Measurements from ENCODE around the gene DRAM2. TPM values are rescaled to one million over a fixed set of nuclear protein-coding genes. Genes with fewer than 3 reads are reported as not detected.

The DRAM2 gene
- total and polyA plus RNA-seq, 2 donors: 63.7 to 77.5 TPM

- Histone ChIP-seq H3K4me1 (ENCODE audit: control insufficient read depth in 2 of 2, insufficient read depth in 2 of 2, low read length in 2 of 2) (no peaks in the 10 kb centered on the region), H3K27ac (ENCODE audit: low read depth in 1 of 2, low read length in 1 of 2) (no peak overlapping the region), H3K9me3 (ENCODE audit: control insufficient read depth in 2 of 2, insufficient read depth in 1 of 2, low read length in 1 of 2) (no peaks in the 10 kb centered on the region), H3K4me3 (ENCODE audit: low read length in 2 of 2) (no peak overlapping the region), H3K36me3 (ENCODE audit: control insufficient read depth in 2 of 2, insufficient read depth in 2 of 2, low read length in 1 of 2) (peaks cover 8 to 47% of the 10 kb centered on the region in 2 donors), H3K27me3 (ENCODE audit: control insufficient read depth in 2 of 2, insufficient read depth in 1 of 2, low read length in 1 of 2) (no peaks in the 10 kb centered on the region)
- no peak for DNase-seq (ENCODE audit: low read depth in 6 of 9, low spot score in 9 of 9)
These were observed 32.6 kb upstream of the DRAM2 start for GRCh38 chr1:111172463-111172862.

GRCh38 chr1:111164151-111164550 lies 24.3 kb upstream of the DRAM2 start:
- no peak overlapping the region for H3K27ac ChIP-seq (ENCODE audit: low read depth in 1 of 2, low read length in 1 of 2)
- no peak overlapping the region for H3K4me3 ChIP-seq (ENCODE audit: low read length in 2 of 2)
- WGBS: 94% methylated on average over 2 of the region's 2 CpGs
- peaks cover 13 to 36% of the 10 kb centered on the region in 2 donors for H3K36me3 ChIP-seq (ENCODE audit: control insufficient read depth in 2 of 2, insufficient read depth in 2 of 2, low read length in 1 of 2)
- no peaks in the 10 kb centered on the region for H3K9me3 ChIP-seq (ENCODE audit: control insufficient read depth in 2 of 2, insufficient read depth in 1 of 2, low read length in 1 of 2)
- DNase-seq (ENCODE audit: low read depth in 6 of 9, low spot score in 9 of 9): no peak
- no peaks in the 10 kb centered on the region for H3K27me3 ChIP-seq (ENCODE audit: control insufficient read depth in 2 of 2, insufficient read depth in 1 of 2, low read length in 1 of 2)
- H3K4me1 ChIP-seq (ENCODE audit: control insufficient read depth in 2 of 2, insufficient read depth in 2 of 2, low read length in 2 of 2): no peaks in the 10 kb centered on the region

GRCh38 chr1:111163363-111163762 lies 23.5 kb upstream of the DRAM2 start:
- H3K9me3 ChIP-seq (ENCODE audit: control insufficient read depth in 2 of 2, insufficient read depth in 1 of 2, low read length in 1 of 2): no peaks in the 10 kb centered on the region
- no peaks in the 10 kb centered on the region for H3K27me3 ChIP-seq (ENCODE audit: control insufficient read depth in 2 of 2, insufficient read depth in 1 of 2, low read length in 1 of 2)
- 98% methylated on average over 4 of the region's 4 CpGs for WGBS
- H3K4me3 ChIP-seq (ENCODE audit: low read length in 2 of 2): no peak overlapping the region
- H3K4me1 ChIP-seq (ENCODE audit: control insufficient read depth in 2 of 2, insufficient read depth in 2 of 2, low read length in 2 of 2): no peaks in the 10 kb centered on the region
- no peak for DNase-seq (ENCODE audit: low read depth in 6 of 9, low spot score in 9 of 9)
- H3K36me3 ChIP-seq (ENCODE audit: control insufficient read depth in 2 of 2, insufficient read depth in 2 of 2, low read length in 1 of 2): peaks cover 13 to 32% of the 10 kb centered on the region in 2 donors
- H3K27ac ChIP-seq (ENCODE audit: low read depth in 1 of 2, low read length in 1 of 2): no peak overlapping the region

- Histone ChIP-seq H3K27ac (ENCODE audit: low read depth in 1 of 2, low read length in 1 of 2) (no peak overlapping the region), H3K36me3 (ENCODE audit: control insufficient read depth in 2 of 2, insufficient read depth in 2 of 2, low read length in 1 of 2) (peaks cover 11 to 26% of the 10 kb centered on the region in 2 donors), H3K9me3 (ENCODE audit: control insufficient read depth in 2 of 2, insufficient read depth in 1 of 2, low read length in 1 of 2) (no peaks in the 10 kb centered on the region), H3K27me3 (ENCODE audit: control insufficient read depth in 2 of 2, insufficient read depth in 1 of 2, low read length in 1 of 2) (no peaks in the 10 kb centered on the region), H3K4me1 (ENCODE audit: control insufficient read depth in 2 of 2, insufficient read depth in 2 of 2, low read length in 2 of 2) (no peaks in the 10 kb centered on the region), H3K4me3 (ENCODE audit: low read length in 2 of 2) (no peak overlapping the region)
- WGBS: 96% methylated on average over 2 of the region's 2 CpGs
- DNase-seq (ENCODE audit: low read depth in 6 of 9, low spot score in 9 of 9): no peak
These were observed 22.6 kb upstream of the DRAM2 start for GRCh38 chr1:111162488-111162880.

GRCh38 chr1:111161843-111162487 lies 22.1 kb upstream of the DRAM2 start:
- H3K4me1 ChIP-seq (ENCODE audit: control insufficient read depth in 2 of 2, insufficient read depth in 2 of 2, low read length in 2 of 2): no peaks in the 10 kb centered on the region
- 90% methylated on average over 1 of the region's 1 CpG for WGBS
- H3K4me3 ChIP-seq (ENCODE audit: low read length in 2 of 2): no peak overlapping the region
- H3K27ac ChIP-seq (ENCODE audit: low read depth in 1 of 2, low read length in 1 of 2): no peak overlapping the region
- peaks cover 11 to 30% of the 10 kb centered on the region in 2 donors for H3K36me3 ChIP-seq (ENCODE audit: control insufficient read depth in 2 of 2, insufficient read depth in 2 of 2, low read length in 1 of 2)
- H3K9me3 ChIP-seq (ENCODE audit: control insufficient read depth in 2 of 2, insufficient read depth in 1 of 2, low read length in 1 of 2): no peaks in the 10 kb centered on the region
- H3K27me3 ChIP-seq (ENCODE audit: control insufficient read depth in 2 of 2, insufficient read depth in 1 of 2, low read length in 1 of 2): no peaks in the 10 kb centered on the region
- no peak for DNase-seq (ENCODE audit: low read depth in 6 of 9, low spot score in 9 of 9)

- Histone ChIP-seq H3K4me3 (ENCODE audit: low read length in 2 of 2) (no peak overlapping the region), H3K4me1 (ENCODE audit: control insufficient read depth in 2 of 2, insufficient read depth in 2 of 2, low read length in 2 of 2) (no peaks in the 10 kb centered on the region), H3K27ac (ENCODE audit: low read depth in 1 of 2, low read length in 1 of 2) (no peak overlapping the region), H3K36me3 (ENCODE audit: control insufficient read depth in 2 of 2, insufficient read depth in 2 of 2, low read length in 1 of 2) (peaks cover 8 to 40% of the 10 kb centered on the region in 2 donors), H3K27me3 (ENCODE audit: control insufficient read depth in 2 of 2, insufficient read depth in 1 of 2, low read length in 1 of 2) (no peaks in the 10 kb centered on the region), H3K9me3 (ENCODE audit: control insufficient read depth in 2 of 2, insufficient read depth in 1 of 2, low read length in 1 of 2) (no peaks in the 10 kb centered on the region)
- no peak for DNase-seq (ENCODE audit: low read depth in 6 of 9, low spot score in 9 of 9)
- WGBS: 99% methylated on average over 2 of the region's 2 CpGs
These were observed 17.5 kb upstream of the DRAM2 start for GRCh38 chr1:111157431-111157830.

- DNase-seq (ENCODE audit: low read depth in 6 of 9, low spot score in 9 of 9): no peak
- Histone ChIP-seq H3K27ac (ENCODE audit: low read depth in 1 of 2, low read length in 1 of 2) (no peak overlapping the region), H3K4me3 (ENCODE audit: low read length in 2 of 2) (no peak overlapping the region), H3K4me1 (ENCODE audit: control insufficient read depth in 2 of 2, insufficient read depth in 2 of 2, low read length in 2 of 2) (no peaks in the 10 kb centered on the region), H3K9me3 (ENCODE audit: control insufficient read depth in 2 of 2, insufficient read depth in 1 of 2, low read length in 1 of 2) (no peaks in the 10 kb centered on the region), H3K27me3 (ENCODE audit: control insufficient read depth in 2 of 2, insufficient read depth in 1 of 2, low read length in 1 of 2) (no peaks in the 10 kb centered on the region), H3K36me3 (ENCODE audit: control insufficient read depth in 2 of 2, insufficient read depth in 2 of 2, low read length in 1 of 2) (peaks cover 10 to 49% of the 10 kb centered on the region in 2 donors)
- 97% methylated on average over 5 of the region's 5 CpGs for WGBS
These were observed 14.4 kb upstream of the DRAM2 start for GRCh38 chr1:111154021-111154999.

- DNase-seq (ENCODE audit: low read depth in 6 of 9, low spot score in 9 of 9): no peak
- Histone ChIP-seq H3K27ac (ENCODE audit: low read depth in 1 of 2, low read length in 1 of 2) (no peak overlapping the region), H3K36me3 (ENCODE audit: control insufficient read depth in 2 of 2, insufficient read depth in 2 of 2, low read length in 1 of 2) (peaks cover 12 to 64% of the 10 kb centered on the region in 2 donors), H3K27me3 (ENCODE audit: control insufficient read depth in 2 of 2, insufficient read depth in 1 of 2, low read length in 1 of 2) (no peaks in the 10 kb centered on the region), H3K9me3 (ENCODE audit: control insufficient read depth in 2 of 2, insufficient read depth in 1 of 2, low read length in 1 of 2) (no peaks in the 10 kb centered on the region), H3K4me3 (ENCODE audit: low read length in 2 of 2) (no peak overlapping the region), H3K4me1 (ENCODE audit: control insufficient read depth in 2 of 2, insufficient read depth in 2 of 2, low read length in 2 of 2) (no peaks in the 10 kb centered on the region)
- WGBS: 35% methylated on average over 3 of the region's 3 CpGs
These were observed 11.9 kb upstream of the DRAM2 start for GRCh38 chr1:111151838-111152237.

GRCh38 chr1:111148376-111148881 lies 8.5 kb upstream of the DRAM2 start:
- no peak for DNase-seq (ENCODE audit: low read depth in 6 of 9, low spot score in 9 of 9)
- H3K36me3 ChIP-seq (ENCODE audit: control insufficient read depth in 2 of 2, insufficient read depth in 2 of 2, low read length in 1 of 2): peaks cover 21 to 55% of the 10 kb centered on the region in 2 donors
- no peaks in the 10 kb centered on the region for H3K27me3 ChIP-seq (ENCODE audit: control insufficient read depth in 2 of 2, insufficient read depth in 1 of 2, low read length in 1 of 2)
- H3K4me3 ChIP-seq (ENCODE audit: low read length in 2 of 2): no peak overlapping the region
- peaks cover 0 to 4% of the 10 kb centered on the region in 2 donors for H3K4me1 ChIP-seq (ENCODE audit: control insufficient read depth in 2 of 2, insufficient read depth in 2 of 2, low read length in 2 of 2)
- H3K27ac ChIP-seq (ENCODE audit: low read depth in 1 of 2, low read length in 1 of 2): no peak overlapping the region
- H3K9me3 ChIP-seq (ENCODE audit: control insufficient read depth in 2 of 2, insufficient read depth in 1 of 2, low read length in 1 of 2): no peaks in the 10 kb centered on the region
- WGBS: 84% methylated on average over 2 of the region's 2 CpGs

All from thymus (tissue), 11 donors.